C1 segment of cervical spinal cord (tissue), 14 donors: ENCODE measurements around the gene SCYGR1.
"Not testable (repeated sequence)": the region's sequence is repeated elsewhere in the genome, so short reads cannot be mapped to it uniquely, and the experiment has no call there.

Experiments used
- DNase-seq, 14 donors: peaks; one replicate each; lab custom pipeline; 2025; lab: John Stamatoyannopoulos, UW

SCYGR1 gene

DNA sequence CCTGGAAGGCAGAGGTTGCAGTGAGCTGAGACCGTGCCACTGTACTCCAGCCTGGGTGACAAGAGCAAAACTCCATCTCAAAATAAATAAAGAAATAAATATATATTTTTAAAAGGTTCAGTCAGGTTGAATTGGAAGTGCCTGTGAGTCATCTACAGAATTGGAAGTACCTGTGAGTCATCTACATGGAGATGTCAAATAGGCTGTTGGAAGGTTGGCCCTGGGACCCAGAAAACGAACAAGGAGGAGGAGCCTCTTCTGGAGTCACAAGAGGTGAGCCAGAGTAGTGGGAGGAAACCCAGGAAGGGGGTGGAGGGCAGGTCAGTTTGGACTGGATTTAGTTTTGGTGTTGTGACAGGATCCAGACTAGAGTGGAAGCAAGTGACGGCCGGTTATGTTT is 15.2 kb upstream of the SCYGR1 start:
- DNase-seq: no peak

DNA sequence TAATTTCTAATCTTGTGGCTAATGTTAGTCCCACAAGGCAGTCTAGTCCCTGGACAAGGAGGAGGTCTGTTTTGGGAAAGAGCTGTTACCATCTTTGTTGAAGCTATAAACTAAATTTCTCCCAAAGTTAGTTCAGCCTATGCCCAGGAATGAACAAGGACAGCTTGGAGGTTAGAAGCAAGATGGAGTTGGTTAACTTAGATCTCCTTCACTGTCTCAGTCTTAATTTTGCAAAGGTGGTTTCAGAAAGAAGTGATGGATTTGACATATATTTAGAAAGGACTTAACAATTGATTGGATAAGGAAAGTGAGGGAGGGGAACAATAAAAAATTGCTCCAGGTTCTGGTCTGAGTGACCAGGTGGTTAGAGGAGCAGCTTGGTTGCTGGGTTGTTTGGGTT is 14.6 kb upstream of the SCYGR1 start:
- DNase-seq: no peak

DNA sequence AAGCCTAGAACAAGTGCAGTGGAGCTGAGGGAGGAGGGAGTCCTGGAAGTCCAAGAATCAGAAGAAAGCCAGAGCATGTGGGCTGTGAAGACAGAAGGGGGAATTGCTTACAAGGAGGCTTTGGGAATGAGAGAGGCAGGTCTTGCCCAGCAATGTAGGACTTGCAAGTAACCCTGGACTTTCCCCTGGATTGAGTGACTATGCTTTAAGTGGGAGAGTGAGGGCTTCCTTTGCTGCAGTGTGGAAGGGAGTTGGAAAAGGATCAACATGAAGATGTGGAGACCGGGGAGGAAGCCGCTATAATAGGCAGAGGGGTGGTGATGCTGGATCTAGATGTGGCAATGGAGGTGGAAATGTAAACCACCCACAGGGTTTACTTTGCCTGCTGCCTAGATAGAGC is 13.8 kb upstream of the SCYGR1 start:
- DNase-seq: no peak

DNA sequence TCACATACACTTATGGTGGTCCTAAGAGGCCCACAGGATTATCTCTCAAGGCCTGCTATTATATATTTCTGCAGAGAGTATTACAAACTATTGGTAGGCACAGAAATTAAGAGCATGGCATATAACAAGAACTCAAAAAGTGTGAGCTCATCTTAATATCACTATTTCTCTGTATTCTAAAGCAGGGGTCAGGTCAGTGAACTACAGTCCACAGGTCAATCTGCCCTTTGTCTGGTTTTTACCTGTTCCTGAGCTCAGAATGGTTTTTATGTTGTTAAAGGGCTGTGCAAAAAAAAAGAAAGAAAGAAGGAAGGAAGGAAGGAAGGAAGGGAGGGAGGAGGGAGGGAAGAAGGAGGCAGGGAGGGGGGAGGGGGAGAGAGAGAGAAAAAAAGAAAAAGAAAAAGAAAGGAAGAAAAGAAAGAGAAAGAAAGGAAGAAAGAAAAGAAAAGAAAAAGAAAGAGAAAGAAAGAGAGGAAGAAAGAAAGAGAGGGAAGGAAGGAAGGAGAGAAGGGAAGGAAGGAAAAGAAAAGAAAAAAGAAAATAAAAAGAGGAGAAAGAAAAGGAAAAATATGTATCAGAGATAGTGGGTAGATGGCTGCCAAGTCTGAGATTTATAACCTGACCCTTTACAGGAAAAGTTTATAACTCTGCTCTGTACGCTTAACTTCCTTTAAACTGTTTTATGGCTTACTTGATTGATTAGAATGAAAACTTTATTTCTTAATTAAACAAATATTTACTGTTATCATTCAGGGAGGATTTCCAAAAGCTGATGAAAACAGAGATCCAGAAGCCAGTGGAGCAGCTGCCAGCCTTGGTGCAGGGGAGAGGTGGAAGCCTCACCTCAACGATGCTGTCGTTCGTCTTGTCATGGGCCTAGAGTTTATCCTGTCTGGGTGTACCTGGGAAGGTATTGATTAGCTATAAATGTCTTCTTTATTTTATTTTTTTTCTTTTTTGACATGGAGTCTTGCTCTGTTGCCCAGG is 11.2 kb upstream of the SCYGR1 start:
- DNase-seq: no peak

DNA sequence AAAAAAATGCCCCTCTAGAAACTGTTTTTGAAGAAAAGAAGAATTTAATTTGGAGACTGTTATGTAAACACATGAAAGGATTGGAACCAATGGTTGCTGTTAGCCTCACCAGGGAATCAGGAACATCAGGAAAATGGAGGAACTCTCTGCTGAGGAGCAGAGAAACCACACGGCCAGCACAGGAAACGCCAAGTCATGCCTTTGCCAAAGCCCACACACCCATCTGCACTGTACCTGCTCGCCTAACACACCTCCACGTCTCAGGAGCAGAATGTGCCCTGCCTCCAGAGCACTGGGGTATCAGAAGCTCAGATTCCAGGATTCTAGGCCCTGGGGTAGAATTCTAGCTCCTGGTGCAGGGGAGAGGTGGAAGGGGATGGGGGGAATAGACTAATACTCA is 9.8 kb upstream of the SCYGR1 start:
- DNase-seq: no peak

DNA sequence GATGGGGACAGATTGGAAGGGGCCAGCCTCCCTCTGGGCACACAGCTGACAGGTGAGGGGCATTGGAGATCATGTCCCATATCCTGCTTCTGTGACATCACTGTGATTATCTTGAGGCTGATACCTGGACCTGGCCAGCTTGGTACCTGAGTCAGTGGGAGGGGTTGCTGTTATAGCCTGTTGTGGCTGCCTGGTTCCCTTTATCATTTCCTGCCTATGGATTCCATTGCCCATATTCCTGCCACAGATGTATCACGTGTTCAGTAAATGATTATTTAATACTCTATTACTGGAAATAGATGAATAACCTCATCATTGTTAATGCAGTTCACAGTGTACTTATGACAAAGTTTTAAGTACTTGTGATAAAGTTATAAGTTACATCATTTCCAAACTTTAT is 7.8 kb upstream of the SCYGR1 start:
- no peak for DNase-seq

DNA sequence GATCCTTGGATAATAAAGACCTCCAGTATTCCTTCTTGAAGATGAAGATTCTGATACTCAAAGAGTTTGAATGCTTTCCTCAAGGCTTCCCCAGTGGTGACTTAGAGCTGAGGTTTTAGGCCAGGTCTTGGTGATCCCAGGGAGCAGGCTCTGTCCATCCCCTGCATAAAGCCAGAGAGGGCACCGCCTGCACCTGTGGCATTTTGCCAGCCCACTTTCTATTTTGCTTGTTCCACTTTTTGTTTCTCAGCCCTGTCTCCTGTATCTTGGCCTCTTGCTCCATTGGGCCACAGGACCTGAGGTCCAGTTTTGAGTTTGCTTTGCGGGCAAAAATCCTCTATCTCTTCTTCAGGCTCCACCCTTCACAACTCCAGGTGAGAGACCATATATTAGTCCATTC is 6.7 kb upstream of the SCYGR1 start:
- no peak for DNase-seq

DNA sequence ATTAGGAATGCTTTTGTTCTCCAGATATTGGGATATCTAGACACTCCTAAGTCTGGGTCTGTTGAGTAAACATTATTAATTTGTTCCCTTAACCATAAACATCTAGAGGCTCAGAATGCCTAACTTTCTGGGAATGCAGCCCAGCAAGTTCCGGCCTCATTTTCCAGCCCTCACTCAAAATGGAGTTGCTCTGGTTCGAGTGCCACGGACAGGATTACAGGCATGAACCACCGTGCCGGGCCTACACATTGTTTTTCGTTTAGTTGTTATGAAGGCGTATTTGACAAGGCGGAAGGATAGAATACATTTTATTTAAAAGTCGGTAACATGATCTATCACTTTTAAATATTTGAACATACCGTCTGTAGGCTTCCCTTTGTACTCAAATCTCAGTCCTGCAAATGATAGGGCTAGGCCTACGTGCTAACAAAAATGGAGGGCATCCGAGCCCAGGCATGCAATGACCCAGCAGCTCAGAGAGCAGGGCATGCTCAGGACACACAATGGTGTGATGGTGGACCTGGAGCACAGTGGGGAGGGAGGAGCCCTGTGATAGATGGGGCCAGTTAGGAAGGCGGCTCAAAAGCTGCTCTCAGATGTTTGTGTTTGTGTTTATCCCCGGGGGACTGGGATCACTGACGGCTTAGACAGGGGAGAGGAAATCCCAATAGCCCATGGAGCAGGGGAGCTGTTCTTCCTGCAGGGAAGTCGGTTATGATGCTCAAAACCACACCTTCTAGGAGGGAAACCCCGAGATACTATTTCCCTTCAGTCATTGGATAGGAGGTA is 2.9 kb upstream of the SCYGR1 start:
- DNase-seq: no peak

DNA sequence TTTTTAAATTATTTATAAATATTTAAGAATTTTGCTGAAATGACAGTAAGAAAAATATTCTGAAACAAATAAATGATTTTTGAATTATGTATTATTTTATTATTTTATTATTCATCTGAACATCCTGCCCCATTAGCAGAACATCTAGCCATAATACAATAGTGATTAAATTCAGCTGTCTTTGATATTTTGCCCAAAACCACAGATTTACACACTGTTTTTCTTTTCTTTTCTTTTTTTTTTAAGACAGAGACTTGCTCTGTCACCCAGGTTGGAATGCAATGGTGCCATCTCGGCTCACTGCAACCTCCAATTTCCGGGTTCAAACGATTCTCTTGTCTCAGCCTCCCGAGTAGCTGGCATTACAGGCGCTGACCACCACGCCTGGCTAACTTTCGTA is 1.9 kb upstream of the SCYGR1 start:
- no peak for DNase-seq

DNA sequence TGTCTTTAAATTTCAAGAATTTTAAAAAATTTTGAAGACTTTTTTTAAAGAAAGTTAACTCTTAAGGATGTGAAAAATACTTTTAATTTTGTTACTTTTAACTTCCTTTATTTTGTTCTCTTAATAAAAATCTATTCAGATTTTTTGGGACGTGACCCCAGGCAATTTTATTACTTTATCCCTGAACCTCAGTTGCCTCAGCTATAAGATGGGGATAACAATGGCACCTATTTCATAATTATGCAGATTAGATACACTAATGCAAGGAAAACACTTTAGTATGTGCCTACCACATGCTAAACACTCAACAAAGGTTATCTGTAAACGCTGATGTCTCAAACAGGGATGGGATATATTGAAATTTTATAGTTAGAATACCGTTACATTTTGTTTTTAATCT is 1.5 kb upstream of the SCYGR1 start:
- DNase-seq: no peak

DNA sequence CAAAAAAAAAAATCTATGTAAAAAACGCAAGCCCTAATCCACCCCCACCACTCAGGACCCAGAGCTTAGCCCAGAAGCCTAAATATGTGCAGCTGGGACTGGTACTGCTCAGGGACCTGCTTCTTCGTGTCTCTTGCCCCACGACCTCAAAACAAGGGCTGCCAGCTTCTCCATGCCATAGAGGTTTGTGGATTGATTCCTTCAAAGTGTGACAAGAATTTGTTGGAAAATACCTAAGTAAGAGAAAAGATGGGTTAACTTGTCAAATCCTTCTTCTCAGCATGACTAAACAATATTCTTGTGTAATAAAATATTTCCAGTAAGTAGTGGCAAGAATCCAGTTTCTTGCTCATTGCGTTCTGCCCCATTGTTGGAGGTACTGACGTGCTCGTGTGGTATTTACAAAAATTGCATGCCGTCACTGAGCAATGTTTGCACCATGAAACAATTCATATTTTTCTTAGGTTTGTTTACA is 825 bp upstream of the SCYGR1 start:
- DNase-seq: no peak

DNA sequence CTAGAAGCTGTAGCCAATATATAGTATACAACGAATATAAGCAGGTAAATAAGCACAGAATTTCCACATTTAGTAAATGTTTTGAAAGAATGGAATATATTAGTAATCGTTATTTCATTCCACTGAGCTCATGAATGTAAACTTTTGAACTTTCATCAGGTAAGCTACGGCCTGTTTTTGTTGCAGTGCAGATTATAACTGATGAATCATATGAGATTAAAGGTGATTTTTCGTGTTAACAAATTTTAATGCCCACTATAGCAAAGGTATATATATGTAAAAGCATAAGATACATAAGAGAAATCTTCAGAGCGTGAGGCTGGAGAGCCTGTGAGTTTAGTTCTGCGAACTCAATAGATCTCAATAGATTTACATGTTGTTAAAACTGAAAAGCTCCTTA is 1.1 kb downstream of the SCYGR1 start:
- no peak for DNase-seq

DNA sequence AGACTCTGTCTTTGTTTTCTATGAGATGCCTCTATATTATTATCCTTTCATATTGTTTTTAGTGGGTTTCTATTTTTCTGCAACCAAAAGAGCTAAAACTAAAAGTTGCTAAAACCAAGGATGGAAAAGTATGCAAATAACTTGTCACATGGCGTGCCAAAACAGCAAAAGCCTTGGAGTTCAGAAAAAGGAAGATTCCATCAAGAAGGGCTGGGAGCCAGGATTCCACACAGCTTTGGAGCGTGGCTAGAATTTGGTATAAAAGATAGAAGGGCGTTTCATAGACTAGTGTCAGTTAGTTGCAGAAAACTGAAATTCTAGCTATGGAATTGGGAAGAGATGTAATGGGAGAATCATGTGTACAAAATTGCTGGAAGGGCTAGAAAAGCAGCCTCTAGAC is 4.1 kb downstream of the SCYGR1 start:
- no peak for DNase-seq

DNA sequence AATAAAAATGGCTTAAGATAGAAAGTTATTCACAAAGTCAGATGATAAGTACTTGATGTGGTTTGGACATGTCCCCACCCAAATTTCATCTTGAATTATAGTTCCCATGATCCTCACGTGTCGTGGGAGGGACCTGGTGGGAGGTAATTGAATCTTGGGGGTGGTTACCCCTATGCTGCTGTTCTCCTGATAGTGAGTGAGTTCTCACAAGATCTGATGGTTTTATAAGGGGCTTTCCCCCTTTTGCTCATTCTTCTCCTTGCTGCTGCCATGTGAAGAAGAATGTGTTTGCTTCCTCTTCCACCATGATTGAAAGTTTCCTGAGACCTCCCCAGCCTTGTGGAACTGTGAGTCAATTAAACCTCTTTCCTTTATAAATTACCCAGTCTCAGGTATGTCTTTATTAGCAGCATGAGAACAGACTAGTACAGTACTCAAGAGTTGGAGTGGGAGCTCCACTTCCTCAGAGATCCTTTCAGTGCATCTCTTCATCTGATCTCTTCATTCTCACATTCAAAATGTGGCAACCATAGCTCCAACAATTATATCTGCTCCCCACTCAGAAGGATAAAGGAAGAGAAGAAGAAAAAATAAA is 5.4 kb downstream of the SCYGR1 start:
- not testable (repeated sequence) for DNase-seq

DNA sequence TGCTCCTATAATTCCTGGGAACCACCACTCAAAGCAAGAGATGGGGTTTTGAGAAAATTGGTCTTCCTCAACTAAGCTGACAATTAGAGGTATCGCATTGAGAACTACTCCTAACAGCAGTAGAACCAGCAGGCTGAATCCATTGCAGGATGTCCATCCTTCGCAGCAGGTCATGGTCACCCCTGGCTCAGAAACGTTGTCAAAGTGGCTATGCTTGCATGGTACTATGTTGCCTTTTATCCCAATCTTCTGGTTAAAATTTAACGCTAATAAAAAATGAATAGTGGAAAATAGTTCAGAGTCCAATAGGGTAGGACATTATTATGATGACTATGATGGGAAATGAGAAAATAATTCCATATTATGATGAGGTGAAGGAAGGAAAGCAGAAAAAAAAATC is 8.7 kb downstream of the SCYGR1 start, which contains the start of gene TM4SF20:
Gene TM4SF20 (minus strand): TSS at position 212 of the 400 bp plus-strand sequence. CDS start 38 bp downstream, at position 174.
- DNase-seq: no peak

DNA sequence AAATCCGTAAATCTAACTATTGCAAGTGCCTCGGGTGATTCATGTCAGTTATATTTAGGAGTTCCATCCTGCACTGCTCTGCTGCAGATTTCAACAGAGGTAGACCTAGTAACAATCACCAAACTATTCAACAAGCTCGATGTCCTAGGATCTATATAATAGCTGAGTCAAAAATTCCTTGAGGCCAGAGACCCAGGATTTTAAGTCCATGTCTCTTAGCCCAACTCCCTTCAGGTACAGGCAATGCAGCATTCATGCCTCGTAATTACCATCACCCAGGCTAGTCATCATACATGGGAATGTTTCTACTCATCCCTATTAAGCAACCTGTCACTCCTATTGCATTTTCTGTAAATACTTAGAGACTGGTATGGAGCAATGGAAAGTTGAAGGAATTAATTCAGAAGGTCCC is 9.4 kb downstream of the SCYGR1 start:
- no peak for DNase-seq

DNA sequence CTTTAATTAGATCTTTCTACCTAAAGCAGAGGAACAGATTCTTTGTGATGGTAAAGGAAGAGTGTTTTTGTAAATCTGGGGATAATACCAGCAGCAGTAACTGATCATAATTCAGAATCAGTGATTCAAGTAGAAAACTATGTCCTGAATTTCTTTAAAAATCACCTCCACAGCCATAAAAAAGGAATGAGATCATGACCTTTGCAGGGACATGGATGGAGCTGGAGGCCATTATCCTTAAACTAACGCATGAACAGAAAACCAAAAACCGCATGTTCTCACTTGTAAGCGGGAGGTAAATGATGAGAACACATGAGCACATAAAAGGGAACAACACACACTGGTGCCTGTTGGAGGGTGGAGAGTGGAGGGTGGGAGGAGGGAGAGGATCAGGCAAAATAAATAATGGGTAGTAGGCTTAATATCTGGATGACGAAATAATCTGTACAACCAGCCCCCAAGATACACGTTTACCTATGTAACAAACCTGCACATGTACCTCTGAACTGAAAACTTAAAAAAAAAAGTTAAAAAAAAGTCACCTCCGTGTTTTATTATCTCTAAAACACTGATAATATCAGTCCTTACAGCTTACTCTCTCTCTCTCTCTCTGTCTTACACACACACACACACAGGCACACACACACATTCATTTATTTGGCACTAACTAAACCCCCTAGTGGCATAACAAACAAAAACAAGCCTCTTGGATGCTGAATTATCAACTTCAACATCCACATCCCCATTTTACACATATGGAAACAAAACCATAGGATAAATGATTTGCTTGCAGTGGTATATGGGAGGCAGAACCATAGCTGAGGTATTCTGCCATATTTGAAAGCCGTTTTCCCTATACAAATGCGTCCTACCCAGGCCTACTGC is 10.0 kb downstream of the SCYGR1 start:
- DNase-seq: no peak

DNA sequence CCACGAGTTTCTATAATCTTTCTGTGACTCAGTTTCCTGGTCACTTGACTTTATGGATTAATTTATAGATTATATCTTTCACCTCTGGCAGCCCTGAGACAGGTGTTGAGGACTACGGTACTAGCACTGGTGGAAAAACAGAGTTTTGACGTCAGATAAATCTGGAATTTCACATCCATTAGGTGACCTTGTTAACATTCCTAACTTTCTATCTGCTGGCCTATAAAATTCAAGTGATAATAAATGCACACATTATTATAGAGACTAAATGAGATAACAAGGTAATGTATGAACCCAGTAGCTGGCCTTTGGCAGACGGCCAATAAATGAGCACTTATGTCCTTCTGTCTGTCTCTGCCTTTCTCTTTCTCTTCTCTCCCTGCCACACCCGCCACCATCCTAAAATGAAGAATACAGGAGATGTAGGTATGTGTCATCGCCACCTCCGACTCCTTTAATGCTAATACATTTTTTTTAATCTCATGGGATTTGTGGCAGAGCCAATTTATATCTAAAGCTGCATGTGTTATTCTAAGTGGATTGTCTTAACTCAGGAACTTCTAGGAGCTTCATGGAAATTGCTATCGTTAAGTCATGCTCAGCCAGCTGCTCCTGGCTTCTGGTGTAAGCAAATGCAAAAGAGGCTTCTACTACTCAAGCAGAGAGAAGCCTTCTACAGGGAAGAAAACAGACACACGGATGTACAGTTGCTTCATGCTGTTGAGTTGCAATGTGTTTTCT is 10.9 kb downstream of the SCYGR1 start:
- DNase-seq: no peak

DNA sequence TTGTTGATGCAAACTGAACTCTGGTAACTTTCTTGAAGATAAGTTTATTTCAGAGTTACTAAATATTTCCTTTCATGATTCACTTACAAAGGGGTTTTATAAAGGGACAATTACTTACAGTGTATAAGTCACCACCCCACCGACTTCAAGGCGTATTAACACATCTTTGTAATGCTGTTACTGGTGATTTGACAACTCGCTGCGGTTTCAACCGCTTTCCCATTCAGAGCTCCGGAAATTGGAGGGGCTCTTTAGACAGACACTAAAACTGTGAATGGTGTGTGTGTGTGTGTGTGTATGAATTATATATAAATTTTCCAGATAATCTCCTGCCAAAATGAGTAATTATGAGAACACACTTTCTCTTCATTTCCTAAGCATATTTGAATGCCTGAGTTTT is 13.6 kb downstream of the SCYGR1 start:
- DNase-seq: no peak

DNA sequence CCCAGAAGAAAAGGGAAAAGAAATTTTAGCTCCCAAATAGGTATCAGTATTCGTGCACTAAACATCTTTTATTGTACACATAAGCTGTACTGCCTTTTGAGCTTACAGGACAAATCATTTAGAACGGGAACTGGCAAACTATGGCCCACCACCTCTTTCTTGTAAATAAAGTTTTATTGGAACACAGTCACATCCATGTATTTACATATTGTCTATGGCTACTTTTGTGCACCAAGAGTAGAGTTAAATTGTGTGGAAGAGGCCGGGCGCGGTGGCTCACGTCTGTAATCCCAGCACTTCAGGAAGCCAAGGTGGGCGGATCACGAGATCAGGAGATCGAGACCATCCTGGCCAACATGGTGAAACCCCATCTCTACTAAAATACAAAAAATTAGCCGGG is 14.4 kb downstream of the SCYGR1 start:
- no peak for DNase-seq
